Stimulated activated naive CD8-positive, alpha-beta T cell treated with anti-CD3 and anti-CD28 coated beads, Interleukin-15, Interleukin-2, amounts not matched to agents 100 ng/mL and 50 ng/mL, for 24 hours (primary cell): ENCODE measurements around the gene CD274.
"Not testable (repeated sequence)": the region's sequence is repeated elsewhere in the genome, so short reads cannot be mapped to it uniquely, and the experiment has no call there.

Experiments
- H3K27ac Mint-ChIP-seq: one replicate; pipeline ENCODE4 v1.8.0; 2021; ENCODE audit warnings: mild to moderate bottlenecking, mixed read lengths
- H3K27me3 Mint-ChIP-seq: one replicate; pipeline ENCODE4 v1.8.0; 2021; ENCODE audit warnings: mixed read lengths
- H3K36me3 Mint-ChIP-seq: one replicate; pipeline ENCODE4 v1.8.0; 2021; ENCODE audit warnings: low read depth, mixed read lengths
- H3K4me1 Mint-ChIP-seq: one replicate; pipeline ENCODE4 v1.8.0; 2021; ENCODE audit warnings: low read depth, mixed read lengths
- H3K4me3 Mint-ChIP-seq: one replicate; pipeline ENCODE4 v1.8.0; 2021; ENCODE audit warnings: mild to moderate bottlenecking, mixed read lengths
- H3K9me3 Mint-ChIP-seq: one replicate; pipeline ENCODE4 v1.8.0; 2021; ENCODE audit warnings: mixed read lengths

Gene CD274

GRCh38 chr9:5433328-5433727, 17.0 kb upstream of the CD274 start:
- Mint-ChIP-seq H3K4me1 (peaks cover 36% of the 10 kb centered on the region), H3K36me3 (peaks cover 60% of the 10 kb centered on the region)
- H3K9me3 Mint-ChIP-seq, H3K27ac Mint-ChIP-seq, H3K27me3 Mint-ChIP-seq, H3K4me3 Mint-ChIP-seq: not testable (repeated sequence)

DNA sequence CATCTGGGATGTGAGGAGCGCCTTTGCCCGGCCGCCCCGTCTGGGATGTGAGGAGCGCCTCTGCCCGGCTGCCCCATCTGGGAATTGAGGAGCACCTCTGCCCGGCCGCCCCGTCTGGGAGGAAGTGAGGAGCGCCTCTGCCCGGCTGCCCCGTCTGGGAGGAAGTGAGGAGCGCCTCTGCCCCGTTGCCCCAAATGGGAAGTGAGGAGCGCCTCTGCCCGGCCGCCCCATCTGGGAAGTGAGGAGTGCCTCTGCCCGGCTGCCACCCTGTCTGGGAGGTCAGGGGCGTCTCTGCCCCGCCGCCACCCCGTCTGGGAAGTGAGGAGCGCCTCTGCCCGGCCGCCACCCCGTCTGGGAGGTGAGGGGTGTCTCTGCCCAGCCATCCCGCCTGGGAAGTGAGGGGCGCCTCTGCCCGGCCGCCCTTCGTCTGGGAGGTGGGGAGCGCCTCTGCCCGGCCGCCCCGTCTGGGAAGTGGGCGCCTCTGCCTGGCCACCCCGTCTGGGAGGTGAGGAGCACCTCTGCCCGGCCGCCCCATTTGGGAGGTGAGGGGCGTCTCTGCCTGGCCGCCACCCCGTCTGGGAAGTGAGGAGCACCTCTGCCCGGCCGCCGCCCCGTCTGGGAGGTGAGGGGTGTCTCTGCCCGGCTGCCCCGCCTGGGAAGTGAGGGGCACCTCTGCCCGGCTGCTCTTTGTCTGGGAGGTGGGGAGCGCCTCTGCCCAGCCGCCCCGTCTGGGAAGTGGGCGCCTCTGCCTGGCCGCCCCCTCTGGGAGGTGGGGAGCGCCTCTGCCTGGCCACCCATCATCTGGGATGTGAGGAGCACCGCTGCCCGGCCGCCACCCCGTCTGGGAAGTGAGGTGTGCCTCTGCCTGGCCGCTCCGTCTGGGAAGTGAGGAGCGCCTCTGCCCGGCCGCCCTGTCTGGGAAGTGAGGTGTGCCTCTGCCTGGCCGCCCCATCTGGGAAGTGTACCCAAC, 16.2 kb upstream of the CD274 start:
- peaks cover 60% of the 10 kb centered on the region for H3K36me3 Mint-ChIP-seq
- H3K27me3 Mint-ChIP-seq, H3K27ac Mint-ChIP-seq: not testable (repeated sequence)

DNA sequence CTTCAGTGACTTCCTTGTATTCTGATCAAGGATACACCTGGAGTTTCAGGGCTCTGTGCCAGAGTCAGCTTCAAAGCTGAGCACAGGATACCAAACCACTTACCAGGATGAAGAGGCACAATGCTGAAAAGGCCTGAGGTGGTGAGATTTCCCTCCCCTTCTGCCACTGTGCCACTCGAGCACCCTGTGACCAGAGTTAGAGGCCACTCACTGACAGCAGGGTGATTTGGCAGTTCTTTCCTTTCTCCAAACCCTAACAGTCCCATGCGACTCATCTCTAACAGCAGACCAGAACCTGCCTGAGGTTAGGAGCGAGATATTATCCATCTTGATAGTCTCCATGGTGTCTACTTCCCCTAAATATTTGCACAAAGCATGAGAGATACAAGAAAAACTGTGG, 14.4 kb upstream of the CD274 start:
- Mint-ChIP-seq H3K4me1 (peaks cover 56% of the 10 kb centered on the region), H3K4me3 (peak overlapping the region; percentile 92), H3K27me3 (no peaks in the 10 kb centered on the region), H3K27ac (peak overlapping the region; percentile 98), H3K36me3 (peaks cover 50% of the 10 kb centered on the region), H3K9me3 (peaks cover 4% of the 10 kb centered on the region)

More for the DNA sequence above, 16.2 kb upstream of the CD274 start:
- peaks cover 43% of the 10 kb centered on the region for H3K4me1 Mint-ChIP-seq
- H3K4me3 Mint-ChIP-seq, H3K9me3 Mint-ChIP-seq: not testable (repeated sequence)

- H3K4me1 Mint-ChIP-seq: peaks cover 60% of the 10 kb centered on the region
- peaks cover 47% of the 10 kb centered on the region for H3K36me3 Mint-ChIP-seq
- H3K27me3 Mint-ChIP-seq: no peaks in the 10 kb centered on the region
- H3K27ac Mint-ChIP-seq: peak overlapping the region; percentile 98
- peaks cover 4% of the 10 kb centered on the region for H3K9me3 Mint-ChIP-seq
- H3K4me3 Mint-ChIP-seq: peak overlapping the region; percentile 92
Observed at GRCh38 chr9:5436441-5436840, 13.9 kb upstream of the CD274 start.

DNA sequence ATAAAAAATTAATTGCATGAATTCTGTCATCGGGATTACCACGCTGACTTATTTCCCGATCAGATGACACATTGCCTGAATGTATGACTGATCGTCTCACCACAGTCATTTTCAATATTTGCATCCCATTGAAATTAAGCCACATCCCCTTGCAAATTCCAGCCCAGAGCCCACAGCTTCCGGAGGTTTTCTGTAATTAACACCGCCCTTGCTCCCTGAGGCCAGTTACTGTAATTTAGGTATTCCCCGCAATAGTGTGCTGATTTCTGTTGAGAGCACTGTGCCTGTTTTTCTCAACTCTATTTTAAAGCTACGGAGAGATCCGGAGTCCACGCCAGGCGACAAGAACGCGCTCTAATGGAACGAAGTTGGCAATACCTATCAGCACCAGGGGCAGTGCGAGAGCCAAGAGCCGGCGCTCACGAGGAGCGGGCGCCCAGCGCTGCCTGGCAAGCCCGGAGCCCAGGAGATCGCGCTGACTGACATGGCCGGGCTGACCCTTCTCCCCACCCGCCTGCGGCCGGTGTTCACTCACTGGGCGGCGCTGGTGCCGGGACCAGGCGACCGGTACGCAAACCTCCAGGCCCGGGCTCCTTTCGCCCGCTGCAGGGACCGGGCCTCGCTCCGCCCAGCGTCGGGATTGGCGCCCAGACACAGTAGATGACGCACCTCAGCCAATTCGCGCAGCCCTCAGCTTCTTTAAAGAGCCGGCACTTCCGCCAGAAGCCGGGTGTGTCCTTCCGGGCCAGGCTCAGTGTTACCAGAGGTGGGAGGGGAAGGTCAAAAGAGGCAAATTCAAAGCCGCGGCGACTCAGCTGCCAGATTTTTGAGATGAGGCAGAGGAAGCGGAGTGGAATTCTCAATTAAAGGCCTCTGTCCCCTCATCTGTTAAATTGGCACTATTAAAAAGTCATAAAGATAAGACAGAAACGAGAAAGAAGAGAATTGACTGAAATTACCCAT, 12.8 kb upstream of the CD274 start, which contains the start of gene PLGRKT:
PLGRKT (minus strand) TSS at position 672 of the 963 bp plus-strand sequence. CDS start 5,948 bp downstream, outside the sequence.
- Mint-ChIP-seq H3K36me3 (peaks cover 36% of the 10 kb centered on the region), H3K4me1 (peaks cover 64% of the 10 kb centered on the region), H3K27me3 (no peaks in the 10 kb centered on the region), H3K9me3 (peaks cover 4% of the 10 kb centered on the region), H3K27ac (peak within 1 kb of the TSS; percentile 98), H3K4me3 (peak within 1 kb of the TSS; percentile 92)

DNA sequence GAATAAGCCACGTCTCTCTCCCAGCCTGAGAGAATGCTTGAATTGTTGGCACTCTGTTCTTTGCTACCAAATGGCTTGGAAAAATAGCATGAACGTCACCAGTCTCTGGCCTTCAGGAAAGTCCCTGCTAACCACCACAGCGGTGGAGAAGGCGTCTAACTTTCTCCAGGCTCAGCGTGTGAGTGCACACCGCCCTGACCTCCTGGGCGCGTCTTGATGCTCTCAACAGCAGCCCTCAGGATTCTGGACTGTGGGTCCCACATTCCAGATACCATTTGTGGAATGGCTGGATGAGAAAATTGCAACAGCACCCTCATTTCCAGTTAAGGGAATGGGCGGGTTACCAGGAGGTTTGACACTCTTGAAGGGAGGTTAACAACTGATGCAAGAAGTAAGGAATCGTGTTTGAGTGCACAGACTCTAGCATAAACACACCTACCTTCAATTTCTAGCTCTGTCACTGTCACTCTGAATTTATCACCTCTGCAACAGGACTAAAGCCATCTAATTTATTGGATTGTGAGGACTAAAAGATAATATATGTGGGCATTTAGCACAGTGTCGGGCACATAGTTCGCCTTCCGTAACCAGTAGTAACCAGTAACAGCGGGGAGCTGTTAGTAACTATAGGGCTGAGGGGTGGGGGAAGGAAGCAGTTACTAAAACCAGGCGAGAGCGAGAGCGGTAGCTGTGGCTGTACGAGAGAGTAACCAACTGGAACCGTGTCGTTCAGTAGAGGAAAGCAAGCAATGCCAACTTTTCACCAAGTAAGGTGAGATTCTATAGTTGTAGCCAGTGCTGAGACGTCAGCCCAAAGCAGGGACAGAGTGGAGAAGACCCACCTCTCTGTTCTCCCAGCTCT, 11.8 kb upstream of the CD274 start:
- peaks cover 65% of the 10 kb centered on the region for H3K4me1 Mint-ChIP-seq
- H3K9me3 Mint-ChIP-seq: peaks cover 4% of the 10 kb centered on the region
- peaks cover 29% of the 10 kb centered on the region for H3K36me3 Mint-ChIP-seq
- peak overlapping the region; percentile 98 for H3K27ac Mint-ChIP-seq
- no peaks in the 10 kb centered on the region for H3K27me3 Mint-ChIP-seq
- peak overlapping the region; percentile 92 for H3K4me3 Mint-ChIP-seq

GRCh38 chr9:5440426-5440825, 9.9 kb upstream of the CD274 start:
- peaks cover 2% of the 10 kb centered on the region for H3K27me3 Mint-ChIP-seq
- H3K4me3 Mint-ChIP-seq: peak overlapping the region; percentile 24
- peaks cover 67% of the 10 kb centered on the region for H3K4me1 Mint-ChIP-seq
- H3K9me3 Mint-ChIP-seq: peaks cover under 1% of the 10 kb centered on the region
- H3K27ac Mint-ChIP-seq: peak overlapping the region; percentile 15
- peaks cover 17% of the 10 kb centered on the region for H3K36me3 Mint-ChIP-seq

GRCh38 chr9:5441043-5441442, 9.3 kb upstream of the CD274 start:
- Mint-ChIP-seq H3K27ac (peak overlapping the region; percentile 72), H3K4me3 (no peak overlapping the region), H3K9me3 (no peaks in the 10 kb centered on the region), H3K36me3 (peaks cover 11% of the 10 kb centered on the region), H3K4me1 (peaks cover 67% of the 10 kb centered on the region), H3K27me3 (peaks cover 2% of the 10 kb centered on the region)

- H3K9me3 Mint-ChIP-seq: no peaks in the 10 kb centered on the region
- H3K27me3 Mint-ChIP-seq: peaks cover 2% of the 10 kb centered on the region
- no peak overlapping the region for H3K27ac Mint-ChIP-seq
- no peaks in the 10 kb centered on the region for H3K36me3 Mint-ChIP-seq
- no peak overlapping the region for H3K4me3 Mint-ChIP-seq
- H3K4me1 Mint-ChIP-seq: peaks cover 68% of the 10 kb centered on the region
Observed at GRCh38 chr9:5442400-5443011, 7.8 kb upstream of the CD274 start.

GRCh38 chr9:5443850-5444249, 6.5 kb upstream of the CD274 start:
- no peaks in the 10 kb centered on the region for H3K9me3 Mint-ChIP-seq

DNA sequence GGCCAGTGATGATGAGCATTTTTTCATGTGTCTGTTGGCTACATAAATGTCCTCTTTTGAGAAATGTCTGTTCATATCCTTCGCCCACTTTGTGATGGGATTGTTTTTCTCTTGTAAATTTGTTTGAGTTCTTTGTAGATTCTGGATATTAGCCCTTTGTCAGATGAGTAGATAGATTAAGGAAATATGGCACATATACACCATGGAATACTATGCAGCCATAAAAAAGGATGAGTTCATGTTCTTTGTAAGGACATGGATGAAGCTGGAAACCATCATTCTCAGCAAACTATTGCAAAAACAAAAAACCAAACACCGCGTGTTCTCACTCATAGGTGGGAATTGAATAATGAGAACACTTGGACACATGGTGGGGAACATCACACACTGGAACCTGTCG, 5.2 kb upstream of the CD274 start:
- H3K9me3 Mint-ChIP-seq, H3K4me3 Mint-ChIP-seq, H3K36me3 Mint-ChIP-seq, H3K27me3 Mint-ChIP-seq: not testable (repeated sequence)
- H3K4me1 Mint-ChIP-seq: peaks cover 70% of the 10 kb centered on the region
- H3K27ac Mint-ChIP-seq: peak overlapping the region; percentile 63

More at GRCh38 chr9:5443850-5444249, 6.5 kb upstream of the CD274 start:
- Mint-ChIP-seq H3K4me3 (no peak overlapping the region), H3K27ac (no peak overlapping the region), H3K36me3 (no peaks in the 10 kb centered on the region), H3K27me3 (peaks cover 2% of the 10 kb centered on the region), H3K4me1 (peaks cover 70% of the 10 kb centered on the region)

DNA sequence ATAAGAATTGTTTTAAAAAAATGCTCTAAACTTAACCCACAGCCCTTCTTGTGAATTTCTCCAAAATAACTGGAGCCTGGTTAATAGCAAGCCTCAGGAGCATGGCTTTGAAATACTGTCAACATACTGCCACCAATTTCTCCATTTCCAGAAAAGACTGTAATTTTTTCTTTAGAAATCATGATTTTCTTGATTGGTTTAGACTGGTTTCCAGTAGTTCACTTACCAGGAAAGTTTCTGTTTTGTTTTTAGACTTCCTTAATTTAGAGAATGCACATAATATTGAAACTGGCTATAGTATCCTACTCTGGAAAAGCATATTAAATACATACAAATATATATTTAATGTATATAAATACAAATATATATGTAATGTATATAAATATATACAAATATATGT, 4.5 kb upstream of the CD274 start:
- no peak overlapping the region for H3K4me3 Mint-ChIP-seq
- H3K27me3 Mint-ChIP-seq: peaks cover 2% of the 10 kb centered on the region
- no peaks in the 10 kb centered on the region for H3K9me3 Mint-ChIP-seq
- H3K4me1 Mint-ChIP-seq: peaks cover 65% of the 10 kb centered on the region
- H3K27ac Mint-ChIP-seq: no peak overlapping the region
- H3K36me3 Mint-ChIP-seq: no peaks in the 10 kb centered on the region

GRCh38 chr9:5446451-5447236, 3.7 kb upstream of the CD274 start:
- H3K36me3 Mint-ChIP-seq: peaks cover 3% of the 10 kb centered on the region
- H3K4me3 Mint-ChIP-seq: peak overlapping the region; percentile 25
- peaks cover 64% of the 10 kb centered on the region for H3K4me1 Mint-ChIP-seq
- no peaks in the 10 kb centered on the region for H3K9me3 Mint-ChIP-seq
- H3K27me3 Mint-ChIP-seq: peaks cover 2% of the 10 kb centered on the region
- H3K27ac Mint-ChIP-seq: peak overlapping the region; percentile 69
